ENCODE results near the gene CLN6.
"Not testable (repeated sequence)": the region's sequence is repeated elsewhere in the genome, so short reads cannot be mapped to it uniquely, and the experiment has no call there.

Gene CLN6

DNA sequence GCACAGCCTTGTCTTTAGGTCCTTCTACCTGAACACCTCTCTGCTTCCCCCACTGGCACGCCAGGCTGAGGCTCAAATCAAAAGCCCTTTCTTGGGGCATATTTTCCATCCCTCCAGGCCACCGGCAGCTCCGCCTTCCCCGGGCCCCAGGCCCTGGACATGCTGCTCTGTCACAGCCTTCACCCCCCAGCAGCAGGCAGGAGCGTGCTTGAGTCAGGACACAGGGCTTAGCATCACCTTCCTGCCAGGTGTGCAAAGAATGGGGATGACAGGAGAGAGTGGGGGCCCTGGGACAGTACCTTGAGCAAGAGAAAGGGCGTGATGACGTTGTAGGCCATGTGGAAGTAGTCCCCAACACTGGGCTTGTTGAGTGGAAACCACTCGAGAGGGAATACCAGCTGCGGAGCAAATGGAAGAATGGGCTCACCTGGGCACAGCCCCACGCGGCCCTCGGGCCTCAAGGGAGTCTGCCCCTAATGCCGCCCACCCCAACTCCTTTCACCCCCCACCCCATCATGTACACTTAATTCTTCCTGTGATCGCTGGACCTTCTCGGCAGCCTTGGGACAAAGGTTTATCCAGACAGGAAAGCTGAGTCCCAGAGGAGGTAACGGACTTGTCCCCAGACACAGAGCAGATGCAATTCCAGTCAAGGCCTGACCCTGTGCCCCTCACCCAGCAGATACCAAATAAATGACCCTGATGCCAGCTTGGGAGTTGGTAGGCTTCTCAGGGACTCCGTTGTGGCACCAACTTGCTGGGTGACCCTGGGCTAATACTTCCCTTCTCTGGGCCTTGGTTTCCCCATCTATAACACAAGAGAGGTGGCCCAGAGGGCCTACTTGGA, 15.3 kb downstream of the CLN6 start:
- H3K4me3 ChIP-seq (ENCODE audit: low read depth, low read length), result no peak overlapping the region
- TF ChIP-seq CTCF (IDR thresholded peaks at IDR 0.05; ENCODE audit: low read depth, low read length), result no peak

- not testable (repeated sequence) for H3K4me3 ChIP-seq (ENCODE audit: low read depth, low read length)
Measured at GRCh38 chr15:68213491-68213845, 16.1 kb downstream of the CLN6 start.

DNA sequence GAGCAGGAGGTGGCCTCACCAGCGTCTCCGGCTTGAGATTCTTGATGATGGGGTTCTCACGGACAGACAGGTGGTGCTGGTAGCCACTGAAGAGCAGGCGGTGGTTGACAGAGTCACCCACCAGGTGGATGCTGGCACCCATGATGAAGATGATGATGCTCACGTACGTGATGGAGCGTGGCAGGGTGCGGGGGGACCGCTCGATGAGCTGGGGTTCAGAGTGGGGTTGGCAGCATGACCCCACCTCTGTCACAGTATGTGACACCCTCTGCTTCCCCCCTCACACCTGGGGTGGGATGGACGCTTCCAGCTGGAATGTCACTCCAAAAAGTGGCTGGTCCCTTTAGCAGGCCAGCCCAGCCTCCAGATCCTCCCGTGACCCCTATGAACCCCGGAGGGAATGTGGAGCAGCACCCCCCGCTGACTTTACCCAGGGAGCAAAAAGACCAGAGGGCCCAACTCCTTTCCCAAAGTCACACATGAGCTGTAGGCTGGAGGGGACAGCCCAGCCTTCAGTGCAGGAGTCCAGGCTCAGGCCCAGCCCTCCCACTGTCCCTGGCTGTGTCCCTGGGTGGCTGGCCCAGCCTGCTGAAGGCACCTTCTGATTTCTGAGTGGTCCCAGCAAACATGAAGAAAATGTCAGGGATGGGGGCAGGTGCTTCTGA, 17.7 kb downstream of the CLN6 start:
- TF ChIP-seq CTCF (IDR thresholded peaks at IDR 0.05; ENCODE audit: low read depth, low read length), result no peak
- H3K4me3 ChIP-seq (ENCODE audit: low read depth, low read length), result no peak overlapping the region

GRCh38 chr15:68210821-68211655, 18.5 kb downstream of the CLN6 start:
- no peak overlapping the region for H3K4me3 ChIP-seq (ENCODE audit: low read depth, low read length)
- TF ChIP-seq CTCF (IDR thresholded peaks at IDR 0.05; ENCODE audit: low read depth, low read length), result peak; percentile 92

DNA sequence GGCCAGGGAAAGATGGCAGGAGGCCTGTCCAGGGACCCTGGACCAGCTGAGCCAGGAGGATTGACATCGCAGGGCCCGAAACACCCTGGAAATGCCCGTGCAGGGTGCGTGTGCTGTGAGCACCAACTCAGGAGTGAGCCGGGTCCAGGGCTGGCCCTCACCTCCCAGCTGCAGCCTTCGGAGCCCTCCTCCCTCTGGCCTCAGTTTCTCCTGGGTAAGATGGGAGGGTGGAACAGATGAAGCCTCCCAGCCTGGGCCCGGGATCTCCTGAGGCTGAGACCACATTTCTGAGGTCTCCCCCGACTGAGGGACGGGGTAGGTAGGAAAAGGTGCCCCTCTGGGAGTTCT, 19.1 kb downstream of the CLN6 start:
- no peak overlapping the region for H3K4me3 ChIP-seq (ENCODE audit: low read depth, low read length)
- no peak for TF ChIP-seq CTCF (IDR thresholded peaks at IDR 0.05; ENCODE audit: low read depth, low read length)

DNA sequence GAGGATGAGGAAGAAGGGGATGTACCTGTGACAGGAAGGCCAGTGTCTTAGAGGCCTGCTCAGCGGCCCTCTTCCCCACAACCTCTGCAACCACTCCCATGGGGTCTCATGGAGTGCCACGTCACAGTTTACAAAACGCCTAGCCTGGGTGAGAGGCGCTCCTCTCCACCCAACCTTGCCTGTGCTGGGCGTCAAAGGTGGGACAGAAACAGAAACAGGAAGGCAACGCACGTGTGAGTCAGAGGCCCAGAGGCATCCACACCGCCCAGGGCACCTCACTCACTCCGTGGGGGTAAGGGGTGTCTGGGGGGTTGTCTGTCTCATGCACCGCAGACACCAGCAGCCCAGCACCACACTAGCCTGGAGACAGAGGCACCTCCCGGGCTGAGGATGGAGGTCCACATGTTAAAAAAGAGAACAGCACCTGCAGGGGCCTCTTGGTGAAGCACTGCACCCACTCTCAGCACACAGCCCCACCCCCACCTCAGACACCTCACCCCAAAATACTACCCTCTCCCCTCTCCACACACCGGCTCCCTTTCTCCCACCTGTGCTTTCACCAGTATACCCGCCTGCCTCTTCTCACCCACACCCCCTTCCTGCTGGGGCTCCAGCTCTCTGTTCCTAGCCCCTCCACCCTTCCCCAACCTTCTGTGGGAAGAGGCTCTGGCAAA, 19.7 kb downstream of the CLN6 start:
- no peak for TF ChIP-seq CTCF (IDR thresholded peaks at IDR 0.05; ENCODE audit: low read depth, low read length)
- no peak overlapping the region for H3K4me3 ChIP-seq (ENCODE audit: low read depth, low read length)

DNA sequence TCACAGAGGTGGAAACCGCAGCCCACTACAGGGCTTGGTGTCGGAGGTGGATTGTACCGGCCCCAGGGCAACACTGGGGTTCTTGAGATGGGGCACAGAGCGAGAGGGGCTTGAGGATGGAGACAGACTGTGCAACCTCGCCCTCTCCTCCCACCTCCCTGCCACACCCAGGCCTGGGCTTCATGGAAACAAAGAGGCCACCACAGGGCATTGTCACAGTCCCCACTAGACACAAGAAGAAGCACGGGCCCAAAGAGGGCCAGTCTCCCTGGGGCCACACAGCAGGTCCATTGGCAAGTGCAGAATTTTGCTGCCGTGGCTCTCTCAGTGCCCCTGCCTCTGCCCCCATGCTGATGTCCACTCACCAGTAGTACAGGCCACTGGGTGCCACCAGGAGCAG, 20.3 kb downstream of the CLN6 start:
- H3K4me3 ChIP-seq (ENCODE audit: low read depth, low read length), result no peak overlapping the region
- no peak for TF ChIP-seq CTCF (IDR thresholded peaks at IDR 0.05; ENCODE audit: low read depth, low read length)

Measured in WI38 (cell line).